ENCODE results near the gene TNFRSF18.

TNFRSF18 gene

GRCh38 chr1:1213345-1214265 lies 7.2 kb upstream of the TNFRSF18 start, which contains the start of gene TNFRSF4:
Gene TNFRSF4 (minus strand): TSS chr1:1214153. CDS start chr1:1214127, 26 bp downstream.
- no peak for DNase-seq (ENCODE audit: low read depth in 2 of 2)

GRCh38 chr1:1212780-1213344 lies 6.5 kb upstream of the TNFRSF18 start:
- peak in 1 of 2 donors; percentile 28 for DNase-seq (ENCODE audit: low read depth in 2 of 2)

GRCh38 chr1:1211541-1212441 lies 5.4 kb upstream of the TNFRSF18 start:
- DNase-seq (ENCODE audit: low read depth in 2 of 2), result no peak

- no peak for DNase-seq (ENCODE audit: low read depth in 2 of 2)
These were observed 4.5 kb upstream of the TNFRSF18 start for GRCh38 chr1:1210726-1211540.

DNA sequence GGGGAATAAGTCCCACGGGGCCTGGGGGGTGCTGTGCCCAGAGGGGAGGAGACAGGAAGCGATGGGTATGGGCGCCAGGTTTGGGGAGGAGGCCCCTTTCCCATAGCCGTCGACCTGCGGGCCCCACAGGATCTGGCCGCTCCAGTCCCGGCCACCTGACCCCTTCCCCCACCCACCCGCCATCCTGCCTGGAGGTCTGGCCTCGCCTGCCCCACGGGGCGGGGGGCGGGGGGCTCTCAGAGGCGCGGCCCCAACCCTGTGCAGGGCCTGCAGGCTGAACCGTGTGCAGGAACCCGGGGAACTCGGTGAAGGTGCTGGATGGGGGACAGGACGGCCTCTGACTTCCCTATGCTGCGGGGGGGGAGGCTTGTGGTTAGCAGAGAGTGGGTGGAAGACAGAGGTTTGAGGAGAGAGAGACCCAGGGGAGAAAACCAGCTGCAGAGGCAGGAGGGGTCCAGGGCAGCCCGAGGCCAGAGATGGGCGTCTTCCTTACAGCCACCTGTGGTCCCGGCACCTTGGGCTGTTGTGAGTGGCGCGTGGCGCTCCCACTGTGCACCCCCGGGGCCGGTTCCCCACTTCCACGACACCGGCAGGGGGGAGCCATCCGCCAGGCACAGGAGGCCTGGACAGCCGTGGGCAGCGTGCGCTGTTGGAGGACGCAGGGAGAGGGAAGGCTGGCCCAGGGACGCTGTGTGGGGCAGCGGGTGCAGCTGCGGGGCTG lies 2.5 kb upstream of the TNFRSF18 start:
- DNase-seq (ENCODE audit: low read depth in 2 of 2), result peak in 1 of 2 donors; percentile 52

DNA sequence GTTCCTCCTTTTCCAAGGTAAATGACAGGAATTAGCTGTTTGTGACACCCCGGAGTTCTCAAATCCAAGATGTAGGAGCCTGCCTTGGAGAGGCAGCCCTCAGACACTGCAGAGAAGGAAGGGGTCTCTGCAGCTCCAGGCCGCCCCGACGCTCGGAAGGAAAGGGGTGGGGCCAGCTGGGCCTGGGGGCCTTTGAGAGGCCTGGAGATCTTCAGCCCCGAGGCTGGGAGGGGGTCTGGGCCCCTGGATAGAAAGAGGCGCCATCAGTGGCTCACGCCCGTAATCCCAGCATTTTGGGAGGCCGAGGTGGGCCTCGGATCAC lies 1.1 kb upstream of the TNFRSF18 start:
- no peak for DNase-seq (ENCODE audit: low read depth in 2 of 2)

- no peak for DNase-seq (ENCODE audit: low read depth in 2 of 2)
These were observed 657 bp upstream of the TNFRSF18 start for GRCh38 chr1:1206966-1207531.

DNA sequence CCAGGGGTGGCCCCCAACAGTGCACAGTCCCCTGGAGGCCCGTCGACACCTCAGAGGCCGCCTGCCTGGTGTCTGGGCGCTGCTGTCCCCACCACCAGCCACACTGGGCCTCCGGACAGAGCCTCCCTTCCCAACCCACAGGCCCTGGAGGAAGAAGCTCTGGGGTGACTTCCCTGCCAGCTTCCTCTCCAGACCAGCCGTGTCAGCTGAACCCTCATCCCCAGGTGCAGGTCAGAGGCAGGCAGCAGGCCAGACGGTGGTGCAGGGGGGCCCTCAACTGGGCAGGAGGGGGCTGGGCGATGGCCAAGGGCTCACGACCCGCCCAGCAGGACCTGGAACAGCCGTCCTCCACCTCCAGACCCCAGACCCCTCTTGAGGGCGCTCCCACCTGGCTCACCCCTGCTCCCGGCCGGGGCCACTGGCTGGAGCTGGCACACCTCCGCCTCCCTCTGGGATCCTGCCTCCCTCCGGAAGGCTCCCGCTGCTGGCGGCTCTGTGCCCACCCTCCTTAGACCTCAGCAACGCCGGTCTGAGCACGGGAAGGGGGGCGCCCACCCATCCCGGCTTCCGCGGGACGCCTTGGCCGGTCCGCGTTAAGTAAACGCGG lies 520 bp downstream of the TNFRSF18 start:
- no peak for DNase-seq (ENCODE audit: low read depth in 2 of 2)

- DNase-seq (ENCODE audit: low read depth in 2 of 2), result no peak
These were observed 1.2 kb downstream of the TNFRSF18 start for GRCh38 chr1:1204998-1205768.

DNA sequence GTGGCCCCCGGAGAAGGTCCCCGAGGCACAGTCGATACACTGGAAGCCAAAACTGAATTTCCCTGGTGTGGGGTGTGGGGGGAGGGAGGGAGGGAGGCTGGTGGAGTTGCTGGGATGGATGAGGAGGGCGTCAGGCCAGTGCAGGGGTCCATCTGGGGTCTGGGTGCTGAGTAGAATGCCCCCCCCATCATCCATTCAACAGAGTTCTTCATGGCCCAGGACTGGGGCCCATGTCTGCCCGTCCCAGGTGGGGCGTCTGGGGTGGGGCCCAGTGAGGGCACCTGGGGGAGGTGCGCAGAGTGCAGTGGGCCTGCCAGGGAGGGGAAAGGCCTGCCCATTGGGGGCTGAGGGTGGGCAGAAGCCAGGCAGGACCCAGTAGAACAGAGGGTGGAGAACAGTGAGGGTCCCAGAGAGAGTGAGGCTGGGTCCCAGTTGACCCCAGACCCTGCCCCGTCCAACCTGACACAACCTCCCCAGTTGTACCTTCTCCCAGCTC lies 1.9 kb downstream of the TNFRSF18 start:
- no peak for DNase-seq (ENCODE audit: low read depth in 2 of 2)

- no peak for DNase-seq (ENCODE audit: low read depth in 2 of 2)
These were observed 2.6 kb downstream of the TNFRSF18 start for GRCh38 chr1:1203561-1204424.

DNA sequence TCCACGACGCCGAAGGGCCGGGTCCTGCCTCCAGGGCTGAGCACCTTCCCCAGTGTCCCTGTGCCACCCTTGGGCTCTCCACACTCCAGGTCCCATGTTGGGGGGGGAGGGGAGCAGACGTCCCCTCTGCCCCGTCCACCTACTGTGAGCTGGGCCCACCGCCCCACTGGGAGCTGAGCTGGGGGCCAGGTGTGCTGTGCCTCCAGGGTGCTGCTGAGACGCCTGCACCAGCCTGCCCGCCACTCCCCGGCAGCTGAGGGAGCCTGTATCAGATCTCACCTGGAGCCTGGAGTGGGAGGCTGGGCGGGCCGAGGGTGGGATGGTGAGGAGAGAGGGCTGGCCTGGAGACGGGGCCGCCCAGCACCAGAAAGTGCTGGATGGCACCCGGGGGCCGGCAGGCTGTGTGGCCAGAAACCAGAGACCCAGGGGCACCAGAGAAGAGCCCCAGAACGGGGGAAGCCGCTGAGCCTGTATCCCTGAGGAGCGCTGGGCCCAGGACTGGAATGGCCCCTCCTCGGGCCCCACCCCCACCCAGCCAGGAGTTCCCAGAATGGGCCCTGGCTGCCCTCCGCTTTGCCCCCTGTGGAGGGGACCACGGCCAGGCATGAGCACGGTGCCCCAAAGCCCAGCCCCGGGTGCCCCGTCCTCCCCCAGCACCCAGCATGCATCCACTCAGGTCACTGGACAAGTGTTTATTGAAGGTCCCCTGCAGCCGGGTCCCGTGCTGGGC lies 3.4 kb downstream of the TNFRSF18 start:
- no peak for DNase-seq (ENCODE audit: low read depth in 2 of 2)

- peak; percentile 87 for DNase-seq (ENCODE audit: low read depth in 2 of 2)
These were observed 5.2 kb downstream of the TNFRSF18 start for GRCh38 chr1:1200876-1201810.

- DNase-seq (ENCODE audit: low read depth in 2 of 2), result no peak
These were observed 6.2 kb downstream of the TNFRSF18 start for GRCh38 chr1:1199961-1200875.
